Endometrium (tissue), 2 donors: ENCODE data around the gene PHACTR1.

Experiments
- FAIRE-seq: peaks from 2 replicates; lab custom pipeline; 2012; peaks lifted over from hg19 to GRCh38; lab: Jason Lieb, UNC
- donor health status: control.
- donor health status: control.

Gene PHACTR1

DNA sequence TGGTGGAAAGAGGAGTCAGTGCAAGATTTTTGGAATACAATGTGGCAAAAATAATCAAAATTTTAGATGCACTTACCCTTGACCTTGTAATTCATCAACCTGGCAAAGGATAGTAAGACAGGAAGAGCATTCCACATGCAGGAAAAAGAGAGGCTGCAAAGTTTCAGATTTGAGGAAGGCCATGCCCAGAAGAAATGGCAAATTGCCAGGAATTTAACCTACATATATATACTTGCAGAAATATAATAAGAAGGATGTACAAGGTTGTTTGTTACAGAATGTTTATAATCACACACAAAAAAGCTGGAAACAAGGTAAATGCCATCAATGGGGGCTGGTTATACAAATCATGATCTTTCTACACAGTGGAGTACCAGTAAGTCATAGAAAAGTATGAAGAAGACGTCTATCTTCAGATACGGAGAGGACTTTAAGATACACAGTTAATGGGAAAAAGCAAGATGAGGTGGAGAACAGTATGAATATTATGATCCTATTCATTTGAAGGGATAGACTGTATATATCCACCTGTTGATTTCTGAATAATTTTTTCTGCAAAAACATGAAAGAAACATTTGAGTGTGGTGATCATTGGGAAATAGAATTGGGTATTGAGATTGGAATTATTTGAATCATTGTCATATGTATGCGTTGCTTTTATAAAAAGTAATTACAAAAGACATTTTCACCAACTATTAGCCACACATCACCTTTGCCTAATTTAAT lies 358.0 kb downstream of the PHACTR1 start:
- FAIRE-seq, result no peak

- FAIRE-seq, result no peak
Observed at GRCh38 chr6:13075141-13075845, 358.7 kb downstream of the PHACTR1 start.

- no peak for FAIRE-seq
Observed at GRCh38 chr6:13076575-13076974, 360.0 kb downstream of the PHACTR1 start.

DNA sequence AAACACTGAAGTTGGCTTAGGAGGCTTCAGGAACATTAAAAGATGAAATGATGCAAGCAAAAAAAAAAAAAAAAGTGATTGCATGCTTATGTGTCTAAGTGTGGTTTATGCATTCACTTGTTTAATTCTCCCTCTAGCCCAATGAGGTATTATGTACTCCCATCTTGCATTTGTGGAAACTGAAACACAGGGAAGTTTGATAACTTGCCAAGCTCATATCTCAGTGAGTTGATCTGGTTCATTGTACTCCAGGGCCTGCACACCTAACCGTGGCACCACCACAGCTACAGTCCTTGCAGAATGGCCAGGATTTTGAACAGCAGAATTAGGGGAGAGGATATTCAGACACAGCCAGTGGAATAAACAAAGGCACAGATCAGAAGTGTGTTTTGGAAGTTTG lies 360.6 kb downstream of the PHACTR1 start:
- no peak for FAIRE-seq

- FAIRE-seq, result no peak
Observed at GRCh38 chr6:13079096-13079723, 362.6 kb downstream of the PHACTR1 start.

DNA sequence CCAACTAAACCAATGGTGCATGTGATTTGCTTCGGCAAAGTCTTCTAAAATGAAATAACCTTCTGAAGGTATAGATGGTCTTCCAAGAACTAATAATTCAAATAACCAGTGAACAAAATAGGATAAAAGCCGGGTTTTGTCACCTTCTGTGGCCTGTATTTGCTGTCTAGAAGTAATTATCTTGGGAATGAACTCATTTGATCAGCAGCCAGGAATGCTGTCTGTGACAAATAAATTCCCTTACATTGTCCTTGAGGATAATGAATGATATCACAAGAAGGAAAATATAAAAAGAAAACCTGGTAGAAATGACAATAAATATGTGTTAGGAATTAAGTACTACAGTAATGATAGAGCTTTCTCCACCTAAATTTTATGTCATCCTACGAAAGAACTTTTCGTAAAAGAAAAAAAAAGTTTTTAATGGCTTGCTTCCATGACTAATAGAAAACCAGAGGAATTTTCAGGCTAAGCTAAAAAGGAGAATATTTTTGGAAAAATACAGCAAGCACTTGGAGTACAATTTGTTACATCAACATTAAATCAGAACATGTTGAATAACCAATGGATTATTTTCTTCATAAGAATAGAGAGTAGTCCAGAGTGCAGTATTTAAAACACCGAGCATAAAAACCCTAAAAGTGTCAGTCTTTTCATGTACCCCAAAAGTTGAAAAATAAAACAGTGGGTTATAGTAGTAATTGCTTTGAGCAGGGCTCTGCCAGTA lies 364.1 kb downstream of the PHACTR1 start:
- no peak for FAIRE-seq

DNA sequence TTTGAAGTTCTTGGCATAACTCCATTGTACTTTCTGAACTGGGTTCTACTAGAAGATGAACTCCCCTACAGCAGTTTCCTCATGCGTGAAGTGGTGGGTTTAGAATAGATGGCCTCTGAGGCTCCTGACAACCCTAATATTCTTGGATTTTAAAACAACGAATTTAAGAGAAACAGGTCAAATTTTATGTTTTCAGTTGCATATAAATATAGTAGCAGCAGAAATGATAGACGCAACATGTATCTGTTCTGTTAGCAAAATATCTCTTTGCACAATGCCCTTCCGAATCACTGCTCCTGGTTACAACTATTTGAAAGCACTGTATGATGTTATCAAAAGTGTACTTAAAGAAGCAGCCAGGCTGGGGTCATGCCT lies 364.6 kb downstream of the PHACTR1 start:
- no peak for FAIRE-seq

- FAIRE-seq, result no peak
Observed at GRCh38 chr6:13089296-13089994, 372.9 kb downstream of the PHACTR1 start.

DNA sequence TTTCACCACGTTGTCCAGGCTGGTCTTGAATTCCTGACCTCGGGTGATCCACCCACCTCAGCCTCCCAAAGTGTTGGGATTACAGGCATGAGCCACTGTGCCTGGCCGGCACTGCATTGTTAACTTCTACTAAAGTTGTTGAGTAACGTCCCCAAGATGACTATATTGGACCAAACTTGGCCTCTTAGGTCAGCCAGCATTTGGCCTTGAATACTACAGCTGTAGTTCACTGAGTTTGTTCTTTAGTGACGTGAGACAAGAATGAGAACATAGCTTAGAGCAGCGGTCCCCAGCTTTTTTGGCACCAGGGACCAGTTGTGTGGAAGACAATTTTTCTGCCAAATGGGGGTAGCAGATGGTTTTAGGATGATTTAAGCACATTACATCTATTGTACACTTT lies 374.6 kb downstream of the PHACTR1 start:
- FAIRE-seq, result no peak

DNA sequence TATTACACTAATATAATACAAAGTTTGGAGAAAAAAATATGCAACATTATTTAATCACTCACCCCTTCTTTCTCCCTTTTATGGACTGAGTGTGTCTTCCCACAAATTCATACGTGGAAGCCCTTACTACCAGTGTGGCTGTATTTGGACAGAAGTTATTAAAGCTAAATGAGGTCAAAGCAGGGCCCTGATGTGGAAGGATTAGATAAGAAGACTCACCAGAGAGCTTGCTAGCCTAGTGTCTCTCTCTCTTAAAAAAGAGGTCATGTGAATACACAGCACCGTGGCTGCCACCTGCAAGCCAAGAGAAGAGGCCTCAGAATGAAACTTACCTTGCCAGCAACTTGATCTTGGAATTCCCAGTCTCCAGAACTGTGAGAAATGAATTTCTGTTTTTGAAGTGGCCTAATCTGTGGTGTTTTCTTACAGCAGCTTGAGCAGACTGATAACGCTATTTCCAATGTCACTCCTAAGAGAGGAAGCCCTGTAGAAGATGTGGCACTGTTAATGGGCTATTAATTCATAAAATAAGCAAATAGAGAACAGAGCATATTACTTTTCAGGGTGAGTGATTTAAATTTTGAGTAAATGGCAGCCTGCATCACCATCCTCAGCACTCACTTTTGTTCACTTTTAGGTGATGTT lies 378.3 kb downstream of the PHACTR1 start:
- FAIRE-seq, result no peak

- FAIRE-seq, result no peak
Observed at GRCh38 chr6:13096084-13096483, 379.5 kb downstream of the PHACTR1 start.

GRCh38 chr6:13097454-13097853 lies 380.9 kb downstream of the PHACTR1 start:
- no peak for FAIRE-seq

- no peak for FAIRE-seq
Observed at GRCh38 chr6:13098006-13098405, 381.4 kb downstream of the PHACTR1 start.

DNA sequence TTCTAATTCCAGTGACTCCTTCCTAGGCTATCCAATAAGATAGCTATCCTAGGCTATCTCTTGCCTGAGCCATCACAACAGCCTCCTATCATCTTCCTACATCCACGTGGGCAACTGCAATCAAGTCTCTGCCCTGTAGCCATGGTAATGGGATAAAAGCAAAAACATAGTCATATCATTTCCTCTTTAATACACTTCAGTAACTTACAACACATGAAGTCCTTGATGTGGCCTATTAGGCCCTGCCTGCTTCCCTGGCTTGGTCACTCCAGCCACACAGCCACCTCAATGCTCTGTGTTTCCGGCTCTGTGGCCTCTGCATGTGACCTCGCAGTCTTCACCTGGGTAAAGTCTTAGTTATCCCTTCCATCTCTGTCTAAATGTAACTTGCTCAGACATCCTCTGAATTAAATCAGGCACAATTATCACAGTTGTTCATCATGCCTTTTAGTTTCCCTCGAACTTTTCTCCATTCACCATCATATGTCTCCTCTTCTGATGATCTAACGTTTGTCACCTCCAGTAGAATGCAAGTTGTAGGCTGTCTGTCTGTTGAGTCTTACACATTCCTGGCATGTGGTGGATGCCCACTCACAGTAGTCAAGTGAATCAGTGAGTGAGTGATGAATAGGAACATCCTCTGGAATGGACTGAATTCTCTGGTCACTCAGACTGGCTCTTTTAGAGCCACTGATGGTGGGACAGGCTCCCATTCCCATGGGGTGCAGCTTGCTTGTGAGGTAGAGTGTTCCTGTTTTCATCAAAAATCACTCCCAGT lies 382.4 kb downstream of the PHACTR1 start:
- FAIRE-seq, result no peak

GRCh38 chr6:13099771-13100170 lies 383.2 kb downstream of the PHACTR1 start:
- no peak for FAIRE-seq

DNA sequence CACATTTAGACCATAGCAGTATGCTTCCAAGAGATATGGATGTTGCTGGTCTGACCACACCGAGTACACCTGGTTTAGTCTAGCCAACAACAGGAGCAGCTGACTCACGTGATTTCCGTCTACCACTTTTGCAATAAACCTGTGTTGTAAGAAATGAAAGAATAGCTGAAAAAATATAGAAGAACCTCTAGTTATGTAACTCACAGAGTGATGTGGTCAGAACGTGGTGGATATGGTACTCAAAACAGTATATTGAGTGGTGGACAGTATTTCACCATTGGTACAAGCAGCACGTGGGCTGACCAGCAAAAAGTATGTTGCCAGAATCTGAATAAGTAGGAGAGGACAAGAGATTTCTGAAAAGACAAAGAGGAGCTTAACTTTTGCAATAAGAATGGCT lies 384.8 kb downstream of the PHACTR1 start:
- no peak for FAIRE-seq

- no peak for FAIRE-seq
Observed at GRCh38 chr6:13101985-13102384, 385.4 kb downstream of the PHACTR1 start.

DNA sequence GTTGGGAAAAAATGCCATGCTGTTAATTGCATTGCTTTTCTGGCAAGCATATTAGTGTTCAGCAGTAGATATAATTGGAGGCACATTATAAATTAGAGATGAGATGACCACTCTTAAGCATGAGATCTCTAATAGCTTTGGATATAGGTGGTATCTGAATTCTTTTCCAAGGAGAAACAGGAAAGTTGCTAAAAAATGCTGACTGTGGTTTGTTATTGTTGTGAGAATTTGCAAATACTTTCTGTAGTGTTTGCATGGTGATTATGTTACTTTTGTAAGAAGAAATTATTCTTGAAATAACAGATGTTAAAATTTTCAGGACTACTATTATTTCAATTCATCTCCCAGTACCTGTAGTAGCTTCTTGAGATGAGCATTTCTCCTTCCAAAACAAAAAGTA lies 386.6 kb downstream of the PHACTR1 start:
- no peak for FAIRE-seq

- FAIRE-seq, result no peak
Observed at GRCh38 chr6:13105139-13105538, 388.6 kb downstream of the PHACTR1 start.

- no peak for FAIRE-seq
Observed at GRCh38 chr6:13112921-13113320, 396.4 kb downstream of the PHACTR1 start.

- no peak for FAIRE-seq
Observed at GRCh38 chr6:13113376-13113775, 396.8 kb downstream of the PHACTR1 start.
